NK-92 (cell line): Measurements from ENCODE around the gene ZP3.
"Not testable (repeated sequence)": the region's sequence is repeated elsewhere in the genome, so short reads cannot be mapped to it uniquely, and the experiment has no call there.

Source experiments
- DNase-seq: peaks from one replicate; lab custom pipeline; 2025; ENCODE audit not compliant: unreplicated experiment; lab: John Stamatoyannopoulos, UW

Gene ZP3

GRCh38 chr7:76440404-76440803 is 15.7 kb downstream of the ZP3 start:
- not testable (repeated sequence) for DNase-seq

- not testable (repeated sequence) for DNase-seq
These were observed 17.0 kb downstream of the ZP3 start for GRCh38 chr7:76441792-76442191.

DNA sequence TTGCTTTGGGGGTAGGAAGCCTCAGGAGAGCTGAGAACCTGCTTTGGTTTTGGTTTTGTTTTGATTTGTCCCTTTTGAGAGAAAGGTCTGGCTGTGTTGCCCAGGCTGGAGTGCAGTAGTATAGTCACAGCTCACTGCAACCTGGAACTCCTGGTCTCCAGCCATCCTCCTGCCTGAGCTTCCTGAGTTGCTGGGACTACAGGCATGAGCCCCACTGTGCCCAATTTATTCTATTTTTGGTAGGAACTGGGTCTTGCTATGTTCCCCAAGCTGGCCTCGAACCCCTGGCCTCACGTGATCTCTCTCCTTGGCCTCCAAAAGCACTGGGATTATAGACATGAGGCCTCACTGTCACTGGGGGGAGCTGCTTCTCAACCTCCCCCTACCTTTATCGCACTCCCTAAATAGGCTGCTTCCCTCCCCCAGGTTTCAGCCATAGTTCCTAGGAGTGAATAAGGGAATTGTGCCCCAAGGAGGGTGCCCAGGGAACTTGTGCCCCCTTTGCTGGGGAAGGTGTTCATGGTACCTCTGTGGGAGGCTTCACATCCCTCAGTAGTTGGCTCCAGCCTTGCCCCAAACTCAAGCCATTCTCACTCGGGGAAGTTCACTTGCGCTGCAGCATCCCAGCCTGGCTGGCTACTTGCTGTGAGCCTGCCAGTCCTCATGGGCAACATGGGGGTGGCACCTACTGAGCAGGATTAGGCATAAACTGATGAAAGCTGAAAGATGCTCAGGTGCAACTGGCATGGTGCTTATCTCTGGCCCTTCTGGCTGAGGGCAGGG is 18.1 kb downstream of the ZP3 start:
- DNase-seq, result not testable (repeated sequence)

DNA sequence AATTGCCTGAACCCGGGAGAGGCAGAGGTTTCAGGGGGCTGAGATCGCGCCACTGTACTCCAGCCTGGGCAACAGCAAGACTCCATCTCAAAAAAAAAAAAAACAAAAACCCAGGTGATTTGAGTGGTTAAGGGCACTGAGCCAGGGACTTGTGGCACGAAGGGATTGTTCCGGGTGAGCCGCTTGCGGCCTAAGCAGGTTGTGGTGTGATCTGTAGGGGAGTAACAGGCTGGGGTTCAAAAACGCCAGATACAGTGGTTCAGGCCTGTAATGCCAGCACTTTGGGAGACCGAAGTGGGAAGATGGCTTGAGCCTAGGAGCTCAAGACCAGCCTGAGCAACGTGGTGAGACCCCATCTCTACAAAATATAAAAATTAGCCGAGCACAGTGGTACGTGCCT is 19.1 kb downstream of the ZP3 start:
- DNase-seq, result not testable (repeated sequence)

GRCh38 chr7:76445577-76446008 is 20.8 kb downstream of the ZP3 start:
- not testable (repeated sequence) for DNase-seq

GRCh38 chr7:76457017-76457416 is 32.3 kb downstream of the ZP3 start:
- not testable (repeated sequence) for DNase-seq

GRCh38 chr7:76458504-76458903 is 33.8 kb downstream of the ZP3 start:
- DNase-seq, result not testable (repeated sequence)

- not testable (repeated sequence) for DNase-seq
These were observed 36.0 kb downstream of the ZP3 start for GRCh38 chr7:76460767-76461166.

DNA sequence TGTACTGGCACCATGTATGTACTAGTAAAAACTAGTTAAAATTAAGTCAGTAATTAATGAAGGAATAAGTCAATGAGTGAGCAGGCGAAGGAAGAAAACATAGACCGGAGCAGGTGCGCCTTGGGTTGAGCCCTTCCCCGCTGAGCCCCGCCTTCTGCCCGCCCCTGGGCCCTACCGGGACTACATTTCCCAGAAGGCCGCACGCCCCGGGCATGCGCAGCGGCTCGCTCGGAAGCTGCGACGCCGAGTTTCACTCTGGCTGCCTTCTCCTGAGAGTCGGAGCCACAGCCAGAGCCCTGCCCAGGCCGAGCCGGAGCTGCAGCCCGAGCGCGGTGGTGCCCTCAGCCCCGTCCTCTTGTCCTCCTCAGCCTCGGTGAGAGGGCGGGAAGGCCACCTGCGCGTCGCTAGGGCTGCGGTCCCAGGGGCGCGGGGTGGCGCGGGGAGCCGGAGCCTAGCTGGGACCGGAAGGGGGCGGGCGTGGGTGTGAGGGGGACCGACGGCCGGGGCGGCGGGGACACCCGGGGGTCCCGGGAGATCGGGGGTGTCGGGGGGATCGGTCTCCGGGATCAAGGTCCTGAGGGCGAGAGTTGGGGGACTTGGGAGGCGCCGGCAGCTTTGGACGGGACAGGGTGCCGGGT is 36.8 kb downstream of the ZP3 start, which contains the start of gene DTX2:
Gene DTX2, plus strand, starts transcription at position 246 of the 638 bp plus-strand sequence. CDS start 18,801 bp downstream, outside the sequence.
- DNase-seq, result not testable (repeated sequence)

- not testable (repeated sequence) for DNase-seq
These were observed 37.6 kb downstream of the ZP3 start for GRCh38 chr7:76462271-76462882.

DNA sequence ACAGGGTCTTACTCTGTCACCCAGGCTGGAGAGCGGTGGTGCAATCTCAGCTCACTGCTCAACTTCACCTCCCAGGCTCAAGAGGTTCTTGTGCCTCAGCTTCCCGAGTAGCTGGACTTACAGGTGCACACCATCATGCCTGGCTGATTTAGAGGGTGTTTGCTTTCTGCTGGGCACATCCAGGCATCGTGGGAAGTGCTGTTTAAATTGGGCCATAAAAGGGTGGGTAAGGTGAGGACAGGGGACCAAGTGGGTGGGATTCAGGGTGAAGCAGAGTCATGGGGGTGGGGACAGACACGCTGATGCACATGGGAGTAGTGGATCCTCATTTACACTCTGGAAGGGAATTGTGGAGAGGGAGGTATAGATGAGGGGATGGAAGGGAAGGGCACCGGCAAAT is 40.2 kb downstream of the ZP3 start:
- not testable (repeated sequence) for DNase-seq

DNA sequence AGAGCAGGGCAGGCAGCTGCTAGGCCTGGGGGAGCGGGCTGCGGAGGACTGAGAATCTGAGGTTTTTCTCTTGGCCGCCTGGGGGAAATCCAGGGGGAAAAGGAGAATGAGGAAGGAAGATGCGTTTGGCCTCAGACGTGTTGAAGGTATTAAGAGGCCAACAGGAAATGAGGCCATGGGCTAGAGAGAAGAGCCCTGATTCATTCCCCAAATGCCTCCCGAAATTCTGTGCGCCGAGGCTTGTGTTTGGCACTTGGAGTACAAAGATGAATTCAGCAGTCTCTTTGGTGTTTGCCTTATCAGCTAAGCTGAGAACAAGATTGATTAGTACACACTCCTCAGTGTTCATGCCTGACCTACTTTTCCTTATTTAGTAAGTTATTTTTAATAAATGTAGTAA is 41.2 kb downstream of the ZP3 start:
- not testable (repeated sequence) for DNase-seq

- not testable (repeated sequence) for DNase-seq
These were observed 43.1 kb downstream of the ZP3 start for GRCh38 chr7:76467743-76468404.

DNA sequence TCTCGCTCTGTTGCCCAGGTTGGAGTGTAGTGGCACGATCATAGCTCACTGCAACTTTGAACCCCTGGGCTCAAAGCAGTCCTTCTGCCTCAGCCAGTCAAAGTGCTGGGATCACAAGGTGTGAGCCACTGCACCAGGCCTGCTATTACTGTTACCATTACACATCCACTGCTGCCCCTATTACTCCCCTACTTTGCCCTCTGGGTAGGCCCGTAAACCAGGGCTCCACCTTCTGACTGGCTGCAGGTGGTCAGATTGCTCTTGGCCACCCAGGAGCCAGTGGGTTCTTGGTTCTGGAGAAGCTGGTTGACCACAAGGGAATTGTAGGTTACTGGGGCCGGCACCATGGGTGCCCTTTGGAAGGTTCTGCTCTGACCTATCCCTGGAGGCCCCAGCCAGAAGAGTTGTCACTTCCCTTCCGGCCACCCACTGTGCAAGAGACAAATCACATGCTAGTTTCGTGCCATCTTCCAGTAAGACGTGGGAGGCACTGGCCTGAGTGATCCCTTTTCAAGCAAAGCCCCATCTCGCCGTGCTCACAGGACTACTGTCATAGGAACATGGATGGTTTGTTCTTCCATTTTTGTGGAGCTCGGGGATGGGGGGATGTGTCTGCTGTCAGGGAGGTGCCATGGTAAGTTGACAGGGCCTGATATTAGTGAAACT is 46.9 kb downstream of the ZP3 start:
- not testable (repeated sequence) for DNase-seq

GRCh38 chr7:76473097-76473496 is 48.3 kb downstream of the ZP3 start:
- DNase-seq, result not testable (repeated sequence)

DNA sequence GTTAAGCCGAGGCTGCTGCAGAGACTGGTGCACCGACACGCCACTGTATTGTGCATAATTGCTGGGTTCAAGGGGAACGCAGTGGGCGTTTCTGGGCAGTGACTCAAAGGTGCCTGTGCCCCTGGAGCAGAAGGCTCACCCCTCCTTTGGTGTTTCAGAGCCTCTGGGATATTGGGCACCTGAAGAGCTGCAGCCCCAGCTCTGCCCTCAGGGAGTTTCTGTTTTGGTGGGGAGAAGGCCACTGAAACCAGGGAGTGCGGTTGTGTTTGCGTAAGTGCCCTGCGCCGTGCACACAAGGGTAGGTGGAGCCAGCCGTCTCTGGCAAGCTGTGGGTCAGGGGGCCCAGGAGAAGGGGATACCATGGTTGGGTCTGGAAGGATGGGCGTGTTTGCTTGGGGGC is 51.5 kb downstream of the ZP3 start:
- DNase-seq, result not testable (repeated sequence)

DNA sequence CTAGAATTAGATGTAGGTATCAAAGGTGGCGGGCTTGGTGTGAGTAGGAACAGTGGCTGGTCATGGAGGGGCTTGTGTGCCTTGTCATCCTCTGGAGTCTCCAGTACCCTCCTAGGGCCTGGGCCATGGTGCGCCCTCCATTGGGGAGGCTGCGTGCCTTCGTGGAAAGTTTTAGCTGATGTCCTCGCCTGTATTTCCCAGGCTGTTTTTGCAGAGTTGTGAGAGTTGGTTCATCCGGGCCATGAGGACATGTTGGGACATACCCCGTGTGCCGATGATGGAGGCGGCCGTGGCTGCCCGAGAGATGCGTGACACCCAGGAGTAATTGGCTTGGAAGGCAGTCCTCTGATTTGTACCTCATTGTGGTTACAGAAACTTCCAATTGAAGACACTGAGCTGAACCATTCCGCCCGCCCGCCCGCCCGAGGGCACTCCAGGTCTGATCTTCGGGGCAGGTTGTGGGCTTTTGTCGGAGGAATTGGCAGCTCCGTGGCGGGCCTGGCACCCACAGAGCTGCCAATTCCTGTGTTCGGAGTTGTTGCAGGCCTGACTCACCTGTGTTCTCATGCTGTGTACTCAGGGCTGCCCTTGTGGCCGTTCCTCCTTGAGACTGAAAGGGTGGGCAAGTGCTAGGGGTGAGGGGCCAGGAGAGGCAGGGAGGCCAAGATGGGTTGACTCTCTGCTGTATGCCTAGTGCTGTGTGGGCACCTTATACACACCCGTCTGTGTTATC is 52.2 kb downstream of the ZP3 start:
- DNase-seq, result not testable (repeated sequence)

DNA sequence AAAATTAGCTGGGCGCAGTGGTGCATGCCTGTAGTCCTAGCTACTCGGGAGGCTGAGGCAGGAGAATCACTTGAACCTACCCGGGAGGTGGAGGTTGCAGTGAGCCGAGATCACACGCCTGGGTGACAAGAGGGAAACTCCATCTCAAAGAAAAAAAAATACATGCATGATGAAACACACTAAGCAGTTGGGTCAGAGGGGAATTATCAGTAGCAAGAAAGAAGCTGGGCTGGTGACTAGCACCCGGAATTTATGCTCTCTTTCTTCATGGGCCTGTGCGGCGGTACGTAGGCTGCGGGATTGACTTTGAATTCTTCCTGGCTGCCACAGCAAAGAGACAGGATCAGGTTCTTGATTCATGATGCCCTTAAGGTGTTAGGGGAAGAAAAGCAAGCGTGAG is 54.9 kb downstream of the ZP3 start:
- DNase-seq, result not testable (repeated sequence)

- DNase-seq, result not testable (repeated sequence)
These were observed 55.9 kb downstream of the ZP3 start for GRCh38 chr7:76480403-76481253.
